ENCODE results near the gene LRRC2.

Gene LRRC2

GRCh38 chr3:46480491-46481195 lies 85.5 kb downstream of the LRRC2 start:
- DNase-seq (ENCODE audit: extremely low spot score): no peak
- CTCF ChIA-PET: interaction anchor here (0.9 to 2.4 kb wide), 7 partner anchors 8 to 149 kb away, joined by 3 to 22 read pairs (median 3); partner anchors contain the start of gene RTP3
- POLR2A ChIA-PET: no interaction called here
- no peak for TF ChIP-seq CTCF (IDR thresholded peaks at IDR 0.05; ENCODE audit: control extremely low read depth, extremely low read depth, low read depth, missing control alignments)

GRCh38 chr3:46479696-46480095 lies 86.4 kb downstream of the LRRC2 start:
- CTCF ChIA-PET: interaction anchor here (0.9 to 2.4 kb wide), 3 partner anchors 9 to 79 kb away, joined by 3 to 22 read pairs (median 3); no protein-coding TSS in a partner anchor
- DNase-seq (ENCODE audit: extremely low spot score): no peak
- POLR2A ChIA-PET: no interaction called here
- no peak for TF ChIP-seq CTCF (IDR thresholded peaks at IDR 0.05; ENCODE audit: control extremely low read depth, extremely low read depth, low read depth, missing control alignments)

GRCh38 chr3:46479021-46479420 lies 87.1 kb downstream of the LRRC2 start:
- no peak for TF ChIP-seq CTCF (IDR thresholded peaks at IDR 0.05; ENCODE audit: control extremely low read depth, extremely low read depth, low read depth, missing control alignments)
- CTCF ChIA-PET: interaction anchor here (2.4 kb wide), 1 partner anchor 10 kb away, joined by 22 read pairs; no protein-coding TSS in a partner anchor
- POLR2A ChIA-PET: no interaction called here

GRCh38 chr3:46478341-46478740 lies 87.8 kb downstream of the LRRC2 start:
- no peak for DNase-seq (ENCODE audit: extremely low spot score)
- ChIA-PET CTCF (no interaction called here), POLR2A (no interaction called here)
- no peak for TF ChIP-seq CTCF (IDR thresholded peaks at IDR 0.05; ENCODE audit: control extremely low read depth, extremely low read depth, low read depth, missing control alignments)

More at GRCh38 chr3:46479021-46479420, 87.1 kb downstream of the LRRC2 start:
- no peak for DNase-seq (ENCODE audit: extremely low spot score)

- ChIA-PET POLR2A (no interaction called here), CTCF (no interaction called here)
- DNase-seq (ENCODE audit: extremely low spot score): no peak
- TF ChIP-seq CTCF (IDR thresholded peaks at IDR 0.05; ENCODE audit: control extremely low read depth, extremely low read depth, low read depth, missing control alignments): no peak
Measured at GRCh38 chr3:46477756-46478155, 88.3 kb downstream of the LRRC2 start.

- ChIA-PET CTCF (interaction anchor here (1.2 to 4.1 kb wide), 2 partner anchors 12 to 14 kb away, joined by 3 to 23 read pairs; no protein-coding TSS in a partner anchor), POLR2A (no interaction called here)
- no peak for DNase-seq (ENCODE audit: extremely low spot score)
- TF ChIP-seq CTCF (IDR thresholded peaks at IDR 0.05; ENCODE audit: control extremely low read depth, extremely low read depth, low read depth, missing control alignments): no peak
Measured at GRCh38 chr3:46477145-46477544, 89.0 kb downstream of the LRRC2 start.

Data from GM10248 (cell line).